Amniotic epithelial cell (primary cell): ENCODE results near the gene VAV2.

ENCODE experiments used
- DNase-seq: peaks from one replicate; pipeline ENCODE4 v3.0.0-alpha.2; 2010; ENCODE audit warnings: low read depth

Gene VAV2

DNA sequence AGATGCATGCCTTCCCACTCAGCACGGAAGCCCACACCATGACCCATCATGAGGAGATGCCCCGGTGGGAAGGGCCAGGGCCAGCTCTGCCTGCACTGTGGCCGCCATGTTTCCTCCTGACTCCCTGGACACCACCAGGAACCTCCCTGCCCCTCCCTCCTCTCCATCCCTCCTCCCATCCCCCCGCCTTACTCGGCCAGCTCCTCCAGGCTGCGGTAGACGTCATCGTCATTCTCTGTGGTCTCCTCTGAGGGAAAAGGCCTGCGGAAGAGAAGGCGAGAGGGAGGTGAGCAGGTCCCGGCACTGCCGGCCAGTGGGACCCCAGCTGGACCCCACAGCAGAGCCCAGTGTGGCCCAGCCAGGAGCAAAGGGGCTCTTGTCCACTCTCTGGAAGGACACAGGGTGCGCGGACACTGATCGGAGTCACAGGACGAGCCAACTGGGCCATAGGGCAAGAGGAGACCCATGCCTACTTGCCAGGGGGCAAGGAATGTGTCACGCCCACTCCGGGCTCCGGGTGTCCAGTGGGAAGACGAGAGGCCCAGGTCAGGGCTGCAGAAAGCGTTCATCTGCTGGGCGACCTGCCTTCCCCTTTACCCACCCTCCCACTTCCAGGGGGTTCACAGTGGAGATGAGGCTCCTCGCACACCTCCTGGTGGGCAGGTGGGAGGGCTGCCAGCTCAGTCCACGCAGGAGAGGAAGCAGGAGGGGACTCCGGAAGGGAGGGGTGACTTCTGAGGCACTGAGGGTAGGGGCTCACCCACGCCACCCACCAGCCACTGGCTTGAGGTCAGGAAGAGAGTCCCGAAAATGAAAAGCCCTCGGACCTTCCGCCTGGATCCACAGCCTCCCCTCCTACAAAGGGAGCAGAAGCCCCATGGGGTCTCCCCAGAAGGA lies 157.8 kb downstream of the VAV2 start:
- peak; percentile 56 for DNase-seq

DNA sequence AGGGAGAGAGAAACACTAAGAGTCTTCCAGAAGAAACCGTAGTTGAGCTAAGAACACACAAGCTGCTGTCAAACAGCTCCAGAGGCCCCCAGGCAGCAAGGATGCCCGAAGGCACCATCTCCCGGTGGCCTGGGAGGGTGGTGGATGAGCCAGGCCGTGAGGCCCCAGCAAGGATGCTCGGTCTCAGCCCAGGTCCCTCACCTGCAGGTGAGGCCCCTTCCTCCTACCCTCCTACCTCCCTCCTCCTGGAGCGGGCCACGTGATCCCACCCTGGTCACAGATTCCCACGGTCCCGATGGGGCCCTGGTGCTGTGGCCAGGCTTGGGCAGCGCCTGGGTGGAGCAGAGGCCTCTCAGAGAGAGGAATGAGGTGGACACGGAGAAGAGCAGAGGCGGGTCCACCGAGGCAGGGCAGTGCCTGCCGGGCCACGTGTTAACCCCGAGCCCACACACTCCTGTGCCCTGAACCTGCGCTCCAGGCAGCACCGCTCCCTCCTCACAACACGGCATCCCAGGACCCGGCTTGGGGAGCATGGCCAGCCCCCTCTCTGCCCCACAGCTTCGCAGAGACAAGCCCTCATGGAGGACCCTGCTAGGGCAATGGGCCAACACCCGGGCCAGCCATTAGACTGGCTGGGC lies 158.6 kb downstream of the VAV2 start:
- no peak for DNase-seq

DNA sequence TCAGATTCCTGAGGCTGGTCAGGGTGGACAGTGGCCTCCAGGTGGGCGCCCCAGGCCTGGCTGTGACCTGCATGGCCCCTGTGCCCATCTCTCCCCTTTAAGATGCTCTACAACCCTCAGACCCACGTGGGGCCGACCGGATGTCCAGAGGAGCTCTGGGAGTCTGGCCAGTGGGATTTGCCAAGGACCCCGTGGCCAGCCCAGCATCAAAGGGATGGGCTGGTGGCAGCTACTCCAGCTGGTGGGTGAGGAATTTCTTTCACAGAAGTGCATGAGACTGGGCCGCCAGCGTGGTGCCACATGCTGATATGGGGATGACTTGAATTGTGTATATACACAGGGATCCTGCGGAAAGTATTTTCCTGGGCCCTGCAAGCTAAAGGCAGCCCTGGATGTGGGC lies 159.2 kb downstream of the VAV2 start:
- no peak for DNase-seq

DNA sequence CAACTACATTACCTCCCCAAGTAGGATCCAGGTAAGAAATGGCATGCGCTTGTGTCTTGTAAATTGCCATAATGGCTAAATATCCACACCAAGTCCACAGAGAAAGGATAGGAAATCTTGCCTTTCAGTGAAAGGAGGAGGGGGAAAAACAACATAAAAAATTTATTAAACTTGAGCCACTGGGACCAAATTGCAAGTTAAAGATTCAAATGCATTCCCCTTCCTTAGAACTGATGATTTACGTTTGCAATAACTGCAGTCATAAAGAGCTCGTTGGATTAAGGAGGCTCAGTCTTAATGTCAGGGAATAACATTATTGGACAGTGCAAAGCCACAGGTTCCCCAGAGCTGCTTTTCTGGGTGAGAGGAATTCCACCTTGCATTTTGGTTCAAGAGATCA lies 161.4 kb downstream of the VAV2 start:
- DNase-seq = no peak

DNA sequence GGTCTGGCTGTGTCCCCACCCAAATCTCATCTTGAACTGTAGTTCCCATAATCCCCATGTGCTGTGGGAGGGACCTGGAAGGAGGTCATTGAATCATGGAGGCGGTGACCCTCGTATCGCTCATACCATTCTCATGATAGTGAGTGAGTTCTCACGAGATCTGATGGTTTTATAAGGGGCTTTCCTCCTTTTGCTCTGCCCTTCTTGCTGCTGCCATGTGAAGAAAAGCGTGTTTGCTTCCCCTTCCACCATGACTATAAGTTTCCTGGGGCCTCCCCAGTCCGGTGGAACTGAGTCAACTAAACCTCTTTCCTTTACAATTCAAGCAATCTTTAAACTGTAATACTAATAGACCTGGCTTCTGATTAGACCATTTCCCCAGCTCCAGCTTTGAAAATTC lies 161.8 kb downstream of the VAV2 start:
- no peak for DNase-seq

DNA sequence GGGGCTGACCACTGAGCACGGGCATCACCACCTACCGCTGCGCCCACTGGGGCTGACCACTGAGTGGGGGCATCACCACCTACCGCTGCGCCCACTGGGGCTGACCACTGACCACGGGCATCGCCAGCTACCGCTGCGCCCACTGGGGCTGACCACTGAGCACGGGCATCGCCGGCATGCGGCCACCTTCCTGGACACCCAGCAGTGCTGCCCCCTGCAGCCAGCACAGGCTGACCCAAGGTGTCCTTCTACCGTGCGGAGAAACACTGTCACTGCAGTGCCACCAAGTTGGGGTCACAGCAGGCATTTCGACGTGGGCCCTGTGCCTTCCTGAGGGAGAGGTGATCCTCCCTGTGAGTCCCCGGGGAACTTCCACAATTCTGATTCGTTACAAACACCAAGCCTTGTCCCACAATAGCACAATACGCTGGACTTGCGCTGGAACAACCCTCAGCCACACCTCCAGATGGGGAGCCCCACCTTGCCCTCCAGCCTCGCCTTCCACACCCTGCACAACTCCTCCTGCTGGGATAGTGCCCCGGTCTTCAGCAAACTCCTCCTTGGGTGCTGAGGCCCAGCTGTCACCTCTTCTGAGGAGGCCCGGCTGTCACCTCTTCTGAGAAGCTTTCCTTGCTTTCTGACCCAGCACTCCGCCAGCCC lies 163.7 kb downstream of the VAV2 start:
- DNase-seq = no peak

DNA sequence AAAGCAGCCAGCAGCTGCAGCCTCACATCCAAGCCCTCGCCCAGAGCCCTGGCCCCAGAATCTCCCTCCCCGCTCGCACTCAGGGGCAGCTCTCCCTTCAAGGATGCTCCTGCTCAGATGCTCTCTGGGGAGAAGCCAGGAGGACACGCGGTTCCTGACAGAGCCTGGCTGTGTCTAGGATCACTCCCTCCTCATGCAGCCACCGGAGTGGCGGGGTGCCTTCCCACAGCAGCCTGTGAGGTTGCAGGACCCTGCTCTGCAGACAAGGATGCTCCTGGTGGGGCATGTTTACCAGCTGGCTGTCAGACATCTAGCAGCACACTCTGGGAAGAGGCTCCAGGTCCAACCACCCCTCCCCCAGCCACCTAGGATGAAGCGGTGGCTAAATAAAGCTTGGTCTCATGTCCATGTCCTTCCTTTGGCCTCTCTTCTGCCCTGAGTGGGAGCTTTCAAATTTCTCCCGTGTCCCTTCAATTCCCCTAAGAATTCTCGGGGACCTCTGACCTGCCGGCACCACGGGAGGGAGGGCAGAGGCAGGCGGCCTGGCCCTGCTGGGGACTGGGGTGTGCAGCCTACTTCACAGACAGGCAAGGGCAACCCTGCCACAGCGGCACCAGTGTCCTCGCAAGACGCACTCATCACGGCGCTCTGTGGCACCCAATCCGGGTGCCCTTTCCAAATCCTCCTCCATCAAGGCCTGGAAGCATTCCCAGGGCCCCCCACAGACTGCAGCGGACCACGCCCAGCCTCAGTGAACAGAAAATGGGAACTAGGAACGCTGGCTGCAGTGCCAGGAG lies 165.6 kb downstream of the VAV2 start:
- no peak for DNase-seq

DNA sequence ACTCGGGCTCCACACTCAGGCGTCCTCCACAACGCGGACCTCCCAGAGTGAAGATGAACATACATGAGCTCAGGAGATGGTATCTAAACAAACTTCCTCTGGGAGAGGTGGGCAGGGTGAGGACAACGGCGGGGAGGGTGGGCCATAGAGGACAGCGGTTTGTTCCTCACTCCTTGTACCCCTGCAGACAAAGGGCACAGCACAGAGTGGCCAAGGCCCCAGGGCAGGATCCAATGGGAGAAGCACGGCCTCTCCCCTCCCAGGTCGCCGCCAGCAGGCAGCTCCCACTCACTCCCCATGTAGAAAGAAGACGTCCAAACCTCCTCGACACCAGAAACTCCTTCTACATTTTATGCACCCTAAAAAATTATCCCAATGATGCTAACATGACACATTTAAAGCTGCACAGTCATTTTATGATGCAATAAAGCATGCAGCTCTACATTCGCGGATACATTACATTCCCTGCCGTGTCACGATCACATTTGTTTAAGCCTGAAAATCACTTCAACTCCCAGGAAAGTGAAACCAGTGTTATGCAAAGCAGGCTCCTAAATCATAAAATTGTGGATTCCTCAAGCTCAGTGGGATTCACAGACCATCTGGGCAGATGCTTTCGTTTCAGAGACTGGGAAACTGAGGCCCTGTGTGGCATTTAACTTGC lies 166.4 kb downstream of the VAV2 start:
- peak; percentile 80 for DNase-seq

DNA sequence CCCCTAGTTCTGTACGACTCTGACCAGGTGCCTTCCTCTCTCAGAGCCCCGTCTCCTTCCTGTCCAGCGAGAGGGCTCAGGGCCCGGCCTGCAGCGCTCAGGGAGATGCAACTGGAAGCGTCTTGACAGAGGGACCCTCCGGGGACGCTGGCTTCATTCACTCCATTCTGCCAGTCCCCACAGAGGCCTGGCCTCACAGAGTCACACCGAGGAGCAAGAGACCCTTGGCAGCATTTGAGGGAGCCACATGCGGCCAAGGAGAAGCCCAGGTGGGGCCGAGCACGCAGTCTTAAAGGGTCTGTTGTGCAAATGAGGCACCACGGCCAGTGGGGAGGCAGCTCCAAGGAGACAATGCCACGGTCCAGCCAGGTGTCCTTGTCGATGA lies 167.3 kb downstream of the VAV2 start:
- DNase-seq = no peak

DNA sequence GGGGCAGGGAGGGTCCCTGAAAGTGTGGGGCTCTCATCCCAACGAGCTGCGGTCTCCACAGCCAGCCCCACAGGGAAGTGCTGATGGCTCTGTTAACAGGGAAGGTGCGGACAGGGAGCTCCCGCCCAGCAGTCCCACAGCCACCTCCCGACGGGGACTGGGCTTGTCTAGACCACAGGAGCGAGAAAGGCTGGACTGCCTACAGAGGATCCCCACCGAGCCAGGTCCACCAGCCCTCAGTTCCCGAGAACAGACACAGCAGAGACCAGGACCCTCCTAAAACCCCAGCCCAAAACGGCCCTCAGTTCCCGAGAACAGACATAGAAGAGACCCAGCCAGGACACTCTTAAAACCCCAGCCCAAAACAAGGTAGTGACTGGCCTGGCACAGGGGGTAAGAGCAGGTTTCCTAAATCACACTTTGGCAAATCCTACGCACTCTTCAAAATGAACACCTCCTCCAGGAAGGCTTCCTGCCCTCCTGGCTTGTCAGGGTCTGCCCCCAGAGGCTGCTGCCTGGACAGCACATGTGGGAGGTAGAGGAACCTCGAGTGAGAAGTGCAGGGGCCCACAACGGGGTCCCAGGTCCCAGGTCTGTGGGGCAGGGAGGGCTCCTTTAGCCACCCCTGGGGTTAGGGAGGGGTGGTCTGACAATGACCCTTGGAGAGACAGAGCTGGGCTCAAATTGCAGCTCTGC lies 167.9 kb downstream of the VAV2 start:
- DNase-seq = no peak

DNA sequence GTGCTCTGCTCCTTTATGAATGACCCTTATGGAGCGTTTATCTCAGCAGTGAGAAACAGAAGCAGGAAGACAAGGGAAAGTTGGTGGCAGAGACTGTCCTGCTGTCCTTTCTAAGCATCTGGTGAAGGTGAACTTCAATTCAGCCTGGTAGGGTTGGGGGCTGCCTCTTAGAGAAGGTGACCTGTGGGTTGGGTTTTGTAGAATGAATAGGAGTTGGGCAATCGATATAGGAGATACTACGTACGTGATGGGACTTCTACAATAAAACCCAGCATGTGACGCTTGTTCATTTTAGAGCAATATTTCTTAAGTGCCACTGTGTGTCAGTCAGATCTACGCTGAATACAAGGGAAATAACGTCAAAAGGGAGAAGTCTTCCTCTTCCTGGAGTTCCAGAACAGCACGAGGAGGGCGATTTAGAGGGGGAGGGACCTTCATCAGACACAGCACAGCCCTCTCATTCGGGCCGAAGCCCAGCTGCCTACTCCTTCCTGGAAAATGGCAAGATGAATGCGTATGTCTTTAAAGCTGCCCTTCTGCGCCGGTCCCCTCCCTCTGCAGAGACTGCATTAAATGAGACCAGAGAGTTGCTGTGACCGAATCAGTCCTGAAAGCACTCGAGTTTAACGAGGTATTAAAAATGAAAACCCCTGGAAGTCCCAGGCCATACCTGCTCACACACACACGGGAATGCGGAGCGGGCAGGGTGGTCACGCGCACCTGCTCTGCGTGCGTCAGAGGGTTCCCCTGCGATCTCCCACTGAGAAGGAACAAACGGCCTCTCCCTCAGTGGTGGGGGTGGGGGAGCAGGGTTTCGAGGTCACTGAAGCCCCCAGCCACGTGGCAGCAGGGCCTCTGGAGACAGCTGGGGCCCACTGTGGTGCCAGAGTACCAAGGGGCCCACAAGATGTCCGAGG lies 168.7 kb downstream of the VAV2 start:
- DNase-seq = no peak

DNA sequence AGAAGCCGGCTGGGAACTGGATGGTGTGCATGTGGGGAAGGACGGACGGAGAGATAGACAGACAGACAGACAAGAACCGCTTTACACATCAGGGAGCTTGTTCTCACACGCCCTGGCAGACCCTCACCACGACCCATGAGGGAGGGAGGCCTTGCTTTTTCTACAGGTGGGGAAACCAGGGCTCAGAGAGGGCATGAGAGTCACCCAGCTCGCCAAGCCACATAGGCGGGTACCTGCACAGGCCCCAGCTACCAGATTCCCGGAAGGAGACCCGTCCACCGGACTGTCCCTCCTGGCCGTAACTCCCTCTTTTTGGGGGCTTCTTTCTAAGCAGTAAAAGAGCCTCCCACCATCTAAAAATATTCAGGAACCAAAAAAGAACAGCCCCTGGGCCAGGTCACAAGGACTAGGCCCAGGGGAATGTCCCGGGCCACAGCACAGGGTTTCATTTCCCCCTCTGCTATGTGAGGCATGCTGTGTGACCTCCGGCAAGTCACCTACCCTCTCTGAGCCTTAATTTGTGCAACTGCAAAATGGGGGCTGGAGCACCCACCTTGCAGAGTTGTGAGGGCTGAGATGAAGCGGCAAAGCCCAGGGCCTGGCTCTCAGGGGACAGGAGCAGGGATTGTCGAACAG lies 169.6 kb downstream of the VAV2 start:
- DNase-seq = no peak

DNA sequence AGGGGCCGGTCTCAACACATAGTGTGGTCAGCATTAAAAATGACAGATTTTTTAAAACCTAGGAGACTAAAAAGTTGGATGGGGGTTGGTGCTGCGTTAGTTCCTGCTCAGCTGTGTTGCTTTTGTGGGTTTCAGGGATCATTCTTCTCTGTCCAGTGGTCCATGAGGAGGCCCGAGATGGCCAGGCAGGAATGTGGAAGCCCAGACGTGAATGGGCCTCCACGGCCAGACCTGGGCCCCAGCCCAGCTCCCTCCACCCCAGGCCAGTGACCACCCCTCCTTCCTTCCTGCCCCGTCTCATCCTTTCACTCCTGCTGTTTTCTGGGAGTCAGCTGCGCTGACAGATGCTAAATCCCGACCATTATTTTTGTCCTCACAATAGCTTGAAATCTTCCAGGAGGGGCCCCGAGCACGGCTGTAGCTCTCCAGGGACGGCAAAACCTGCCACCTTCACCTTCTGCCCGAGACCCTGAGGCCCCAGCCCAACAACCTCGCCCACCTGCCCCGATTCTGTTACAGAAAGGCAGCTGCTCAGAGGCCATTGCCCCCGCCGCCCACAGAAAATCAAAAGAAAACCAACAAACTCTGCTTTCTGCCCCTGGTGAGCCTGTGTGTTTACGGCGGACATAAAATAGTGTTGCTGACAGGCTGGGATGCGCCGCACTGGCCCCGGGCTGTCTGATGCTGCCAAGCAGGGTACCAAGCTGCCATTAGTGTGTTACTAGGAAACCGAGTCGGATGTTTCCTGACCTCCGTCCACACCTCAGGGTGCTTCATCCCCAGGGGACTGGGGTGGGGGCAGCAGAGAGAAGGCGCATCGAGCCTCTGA lies 170.3 kb downstream of the VAV2 start:
- peak; percentile 61 for DNase-seq

DNA sequence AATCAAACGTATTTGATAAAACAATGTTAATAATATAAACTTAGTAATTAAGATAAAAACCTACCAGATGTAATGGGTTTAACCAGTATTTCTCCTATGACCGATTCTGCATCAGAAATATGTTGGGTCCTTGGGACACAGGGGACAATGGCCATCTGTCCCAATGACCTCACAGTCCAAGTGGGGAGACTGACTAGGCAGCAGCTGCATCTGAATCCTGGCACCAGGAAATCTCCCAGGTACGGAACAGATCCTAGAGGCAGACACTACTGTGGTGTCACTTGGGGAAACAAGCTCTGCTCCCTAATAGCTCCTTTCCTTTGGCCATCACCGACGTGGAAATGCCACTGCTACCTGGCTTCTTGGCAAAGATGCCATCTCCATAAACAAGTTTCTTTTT lies 172.2 kb downstream of the VAV2 start:
- no peak for DNase-seq

DNA sequence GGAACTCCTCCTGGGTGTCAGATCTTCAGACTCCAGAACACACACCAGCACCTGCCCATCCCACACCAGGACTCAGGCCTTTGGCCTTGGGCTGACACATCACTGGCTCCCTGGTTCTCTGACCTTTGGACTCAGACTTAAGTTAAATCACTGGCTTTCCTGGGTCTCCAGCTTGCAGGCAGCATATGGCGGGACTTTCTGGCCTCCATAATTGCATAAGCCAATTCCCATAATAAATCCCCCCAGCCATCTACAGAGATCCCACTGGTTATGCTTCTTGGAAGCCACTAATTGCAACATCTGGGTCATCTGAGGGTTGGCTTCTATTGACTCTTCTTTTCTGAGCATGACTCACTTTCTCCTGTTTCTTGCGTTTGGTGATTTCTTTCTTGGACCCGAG lies 173.7 kb downstream of the VAV2 start:
- peak; percentile 86 for DNase-seq

DNA sequence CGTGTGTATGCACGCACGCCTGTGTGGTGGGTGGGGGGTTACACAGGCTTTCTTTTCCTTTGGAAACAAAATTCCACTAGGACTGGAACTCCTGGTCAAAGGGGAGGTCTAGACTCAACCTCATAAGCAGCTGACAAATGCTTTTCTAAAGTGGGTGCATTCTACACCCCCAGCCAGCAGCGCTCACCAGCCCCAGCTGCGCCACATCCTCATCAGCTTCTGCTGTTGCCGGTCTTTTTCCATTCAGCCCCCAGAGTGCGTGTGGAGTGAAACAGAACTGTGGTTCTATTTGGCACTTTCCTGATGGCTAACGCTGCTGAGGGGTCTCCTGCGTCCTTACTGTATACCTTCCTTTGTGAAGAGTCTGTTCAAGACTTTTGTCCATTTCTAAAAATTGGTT lies 176.3 kb downstream of the VAV2 start:
- no peak for DNase-seq

DNA sequence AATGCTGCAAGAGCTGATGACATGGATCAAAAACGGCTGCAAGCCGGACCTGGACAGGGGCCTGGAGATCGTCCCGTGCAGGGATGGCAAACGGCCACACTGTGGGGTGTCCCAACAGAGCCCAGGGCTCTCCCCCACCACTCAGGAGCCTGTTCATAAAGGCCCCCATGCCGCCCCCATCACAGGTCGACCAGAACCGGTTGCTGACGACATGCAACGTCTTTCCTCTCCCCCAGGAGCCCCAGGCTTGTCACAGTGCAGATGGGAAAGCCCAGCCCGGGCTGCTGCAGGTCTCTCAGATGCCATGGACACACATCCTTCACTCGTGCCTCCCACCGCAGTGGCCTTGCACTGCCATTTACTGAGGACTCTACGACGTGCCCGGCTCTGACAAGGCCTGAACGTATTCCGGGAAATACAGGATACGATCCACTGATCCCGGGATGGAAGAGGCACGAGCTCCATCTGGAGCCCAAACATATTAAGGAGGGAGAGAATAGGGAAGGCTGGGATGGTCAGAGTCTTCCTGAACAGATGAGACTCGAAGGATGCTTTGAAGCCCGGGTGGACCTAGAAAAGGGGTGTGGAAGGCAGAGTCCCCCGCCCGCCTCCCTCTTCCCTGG lies 177.4 kb downstream of the VAV2 start:
- DNase-seq = no peak
